GM12878 (cell line): ENCODE data around the gene EIF1AX.

Source experiments
- MXI1 ChIP-seq: fragments of 150-350 bp; IDR thresholded peaks from 2 replicates; pipeline ENCODE4 v1.6.1; 2011; ENCODE audit warnings: low read depth, mild to moderate bottlenecking, inconsistent platforms, low read length, improper control_type of control experiment
- NR2C2 ChIP-seq: IDR thresholded peaks from 2 replicates; pipeline ENCODE4 v1.6.1; 2011; ENCODE audit warnings: borderline replicate concordance, low read depth; ENCODE audit not compliant: control insufficient read depth, insufficient read length
- POLR2A ChIP-seq: IDR thresholded peaks from 2 replicates; pipeline ENCODE4 v1.6.1; 2011; ENCODE audit warnings: low read depth, mild to moderate bottlenecking, low read length
- RAD21 ChIP-seq: IDR thresholded peaks from 2 replicates; pipeline ENCODE4 v1.6.1; 2011; ENCODE audit warnings: mild to moderate bottlenecking, low read depth, low read length, moderate library complexity; ENCODE audit not compliant: insufficient read depth
- STAT1 ChIP-seq: fragments of 450-650 bp; conservative IDR thresholded peaks from 2 replicates; pipeline ENCODE4 v1.6.1; 2014; ENCODE audit warnings: antibody characterized with exemption, mild to moderate bottlenecking
- TARDBP ChIP-seq: IDR thresholded peaks from 2 replicates; pipeline ENCODE4 v1.6.1; 2016; ENCODE audit warnings: borderline replicate concordance
- ZBTB40 ChIP-seq: fragments of 450-650 bp; IDR thresholded peaks from 2 replicates; pipeline ENCODE4 v1.6.1; 2016; ENCODE audit warnings: mild to moderate bottlenecking, moderate library complexity, borderline replicate concordance

GRCh38 chrX:20173313-20173712 is 31.7 kb upstream of the EIF1AX start:
- TF ChIP-seq NR2C2: no peak
- no peak for TF ChIP-seq RAD21
- no peak for TF ChIP-seq TARDBP
- TF ChIP-seq MXI1: no peak
- no peak for TF ChIP-seq POLR2A
- no peak for TF ChIP-seq STAT1
- no peak for TF ChIP-seq ZBTB40
